WERI-Rb-1 (cell line): ENCODE measurements around the gene IL1B.

Experiments used
- DNase-seq: peaks from one replicate; pipeline ENCODE4 v3.0.0-alpha.2; 2020
- H3K27ac ChIP-seq: fragments of 250-450 bp; sonication (Bioruptor Pico); 2 replicates; pipeline ENCODE4 v1.5.1; 2020; ENCODE audit warnings: mild to moderate bottlenecking, moderate library complexity
- H3K27me3 ChIP-seq: fragments of 250-450 bp; sonication (Bioruptor Pico); 2 replicates; pipeline ENCODE4 v1.5.1; 2021; ENCODE audit warnings: mild to moderate bottlenecking, low read depth, moderate library complexity; ENCODE audit not compliant: insufficient read depth, severe bottlenecking
- H3K36me3 ChIP-seq: fragments of 250-450 bp; sonication (Bioruptor Pico); 2 replicates; pipeline ENCODE4 v1.5.1; 2020; ENCODE audit warnings: mild to moderate bottlenecking, moderate library complexity
- H3K4me3 ChIP-seq: 2 replicates; pipeline ENCODE4 v1.5.1; 2011; ENCODE audit warnings: low read depth, mild to moderate bottlenecking, control low read depth, low read length
- H3K9me3 ChIP-seq: fragments of 250-450 bp; sonication (Bioruptor Pico); 2 replicates; pipeline ENCODE4 v1.5.1; 2021; ENCODE audit warnings: mild to moderate bottlenecking, moderate library complexity; ENCODE audit not compliant: severe bottlenecking
- TF ChIP-seq, protein P1 (sequence below): IDR thresholded peaks from 2 replicates; pipeline ENCODE4 v1.5.1; 2011; ENCODE audit warnings: low read depth, mild to moderate bottlenecking, control low read depth, inconsistent platforms, low read length

Gene IL1B

DNA sequence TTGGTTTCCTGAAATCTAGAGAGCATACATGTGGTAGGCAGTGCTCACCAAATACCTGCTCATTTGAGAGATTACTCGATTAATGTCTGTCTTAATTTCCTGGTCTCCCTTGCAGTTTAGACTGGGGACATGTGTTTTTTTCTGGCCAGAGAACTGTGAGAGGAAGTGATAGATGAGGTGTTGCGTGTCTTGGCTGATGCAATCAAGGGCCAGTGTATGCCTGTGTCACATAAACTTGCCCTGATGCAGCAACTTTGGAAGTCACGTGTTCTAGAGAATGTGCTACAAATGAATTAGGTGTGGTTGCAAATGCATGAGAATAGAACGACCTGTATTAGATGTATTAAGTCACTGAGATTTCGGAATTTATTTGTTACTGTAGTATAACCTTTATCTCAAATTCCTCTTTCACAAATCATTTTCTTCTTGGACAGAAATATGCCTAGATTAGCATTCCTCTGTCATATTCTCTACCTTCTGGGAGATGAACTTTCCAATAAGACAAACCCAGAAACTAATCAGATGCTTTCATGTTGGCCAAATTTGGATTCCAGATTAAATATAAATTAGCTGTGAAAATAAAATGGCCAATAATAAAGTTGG is 42.3 kb downstream of the IL1B start:
- Histone ChIP-seq H3K27ac (no peak overlapping the region), H3K9me3 (no peaks in the 10 kb centered on the region), H3K4me3 (no peak overlapping the region), H3K27me3 (no peaks in the 10 kb centered on the region), H3K36me3 (no peaks in the 10 kb centered on the region)
- no peak for DNase-seq
- TF ChIP-seq, protein P1, sequence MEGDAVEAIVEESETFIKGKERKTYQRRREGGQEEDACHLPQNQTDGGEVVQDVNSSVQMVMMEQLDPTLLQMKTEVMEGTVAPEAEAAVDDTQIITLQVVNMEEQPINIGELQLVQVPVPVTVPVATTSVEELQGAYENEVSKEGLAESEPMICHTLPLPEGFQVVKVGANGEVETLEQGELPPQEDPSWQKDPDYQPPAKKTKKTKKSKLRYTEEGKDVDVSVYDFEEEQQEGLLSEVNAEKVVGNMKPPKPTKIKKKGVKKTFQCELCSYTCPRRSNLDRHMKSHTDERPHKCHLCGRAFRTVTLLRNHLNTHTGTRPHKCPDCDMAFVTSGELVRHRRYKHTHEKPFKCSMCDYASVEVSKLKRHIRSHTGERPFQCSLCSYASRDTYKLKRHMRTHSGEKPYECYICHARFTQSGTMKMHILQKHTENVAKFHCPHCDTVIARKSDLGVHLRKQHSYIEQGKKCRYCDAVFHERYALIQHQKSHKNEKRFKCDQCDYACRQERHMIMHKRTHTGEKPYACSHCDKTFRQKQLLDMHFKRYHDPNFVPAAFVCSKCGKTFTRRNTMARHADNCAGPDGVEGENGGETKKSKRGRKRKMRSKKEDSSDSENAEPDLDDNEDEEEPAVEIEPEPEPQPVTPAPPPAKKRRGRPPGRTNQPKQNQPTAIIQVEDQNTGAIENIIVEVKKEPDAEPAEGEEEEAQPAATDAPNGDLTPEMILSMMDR: no peak

DNA sequence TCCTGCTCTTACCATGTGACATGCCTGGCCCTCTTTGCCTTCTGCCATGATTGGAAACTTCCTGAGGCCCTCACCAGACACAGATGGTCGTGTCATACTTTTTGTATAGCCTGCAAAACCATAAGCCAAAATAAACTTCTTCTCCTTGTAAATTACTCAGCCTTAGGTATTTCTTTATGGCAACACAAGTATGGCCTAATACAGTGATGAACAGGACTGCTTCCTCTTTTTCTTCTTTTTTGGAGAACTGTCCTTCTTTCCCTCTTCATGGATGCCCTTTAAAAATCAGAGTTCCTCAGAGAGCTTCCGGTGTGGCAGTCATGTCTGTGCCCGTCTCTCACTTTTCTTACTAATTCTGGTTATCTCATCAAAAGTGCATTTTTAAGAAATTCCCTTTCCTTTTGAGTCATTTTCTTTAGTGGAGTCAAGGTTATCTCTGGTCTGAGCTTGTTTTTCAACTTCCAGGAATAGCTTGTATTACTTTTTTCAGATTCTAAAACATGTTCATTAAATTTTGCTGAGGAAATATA is 43.1 kb downstream of the IL1B start:
- Histone ChIP-seq H3K27me3 (no peaks in the 10 kb centered on the region), H3K9me3 (no peaks in the 10 kb centered on the region), H3K27ac (no peak overlapping the region), H3K36me3 (no peaks in the 10 kb centered on the region), H3K4me3 (no peak overlapping the region)
- no peak for DNase-seq
- TF ChIP-seq, protein P1: no peak

DNA sequence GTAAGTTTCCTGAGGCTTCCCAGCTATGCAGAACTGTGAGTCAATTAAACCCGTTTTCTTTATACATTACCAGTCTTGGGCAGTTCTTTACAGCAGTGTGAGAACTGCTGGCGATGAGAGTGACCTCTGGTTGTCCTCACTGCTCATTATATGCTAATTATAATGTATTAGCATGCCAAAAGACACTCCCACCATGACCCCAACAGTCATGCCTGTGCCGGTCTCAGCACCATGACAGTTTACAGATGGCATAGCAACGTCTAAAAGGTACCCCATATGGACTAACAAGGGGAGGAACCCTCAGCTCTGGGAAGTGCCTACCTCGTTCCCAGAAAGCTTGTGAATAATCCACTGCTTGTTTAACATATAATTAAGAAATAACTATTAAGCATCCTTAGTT is 44.2 kb downstream of the IL1B start:
- Histone ChIP-seq H3K9me3 (no peaks in the 10 kb centered on the region), H3K27me3 (no peaks in the 10 kb centered on the region), H3K4me3 (no peak overlapping the region), H3K36me3 (no peaks in the 10 kb centered on the region), H3K27ac (no peak overlapping the region)
- TF ChIP-seq, protein P1: no peak
- no peak for DNase-seq

DNA sequence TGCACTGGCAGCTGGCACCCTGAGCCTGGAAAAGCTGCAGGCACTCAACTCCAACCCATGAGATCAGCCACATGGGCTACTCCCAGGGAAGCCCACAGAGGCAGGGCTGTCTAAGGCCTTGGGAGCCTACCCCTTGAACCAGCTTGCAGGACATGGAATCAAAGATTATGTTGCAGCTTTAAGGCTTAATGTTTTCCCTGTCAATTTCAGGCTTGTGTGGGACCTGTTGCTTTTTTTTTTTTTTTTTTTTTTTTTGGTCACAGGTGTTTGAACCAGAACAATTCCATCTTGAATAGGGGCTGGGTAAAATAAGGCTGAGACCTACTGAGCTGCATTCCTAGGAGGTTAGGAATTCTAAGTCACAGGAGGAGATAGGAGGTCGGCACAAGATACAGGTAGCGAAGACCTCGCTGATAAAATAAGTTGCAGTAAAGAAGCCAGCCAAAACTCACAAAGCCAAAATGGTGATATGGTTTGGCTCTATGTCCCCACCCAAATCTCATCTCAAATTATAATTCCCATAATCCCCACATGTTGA is 44.8 kb downstream of the IL1B start:
- no peaks in the 10 kb centered on the region for H3K9me3 ChIP-seq
- no peaks in the 10 kb centered on the region for H3K36me3 ChIP-seq
- H3K27me3 ChIP-seq: no peaks in the 10 kb centered on the region
- no peak overlapping the region for H3K27ac ChIP-seq
- no peak for DNase-seq
- no peak overlapping the region for H3K4me3 ChIP-seq
- TF ChIP-seq, protein P1: no peak

DNA sequence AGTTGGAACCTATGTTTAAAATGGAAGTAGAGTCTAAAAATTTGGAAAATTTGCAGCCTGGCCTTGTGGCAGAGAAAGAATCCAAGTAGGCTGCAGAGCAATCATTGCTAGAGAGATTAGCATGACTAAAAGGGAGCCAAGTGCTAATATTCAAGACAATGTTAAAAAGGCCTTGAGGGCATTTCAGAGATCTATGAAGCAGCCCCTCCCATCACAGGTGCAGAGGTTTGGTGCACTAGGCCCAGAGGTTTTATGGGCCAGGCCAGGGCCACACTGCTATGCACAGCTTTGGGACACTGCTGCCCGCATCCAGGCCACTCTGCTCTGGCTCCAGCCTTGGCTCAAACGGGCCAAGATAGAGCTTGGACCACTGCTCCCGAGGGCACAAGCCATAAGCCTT is 45.6 kb downstream of the IL1B start:
- no peaks in the 10 kb centered on the region for H3K27me3 ChIP-seq
- H3K36me3 ChIP-seq: no peaks in the 10 kb centered on the region
- TF ChIP-seq, protein P1: no peak
- H3K9me3 ChIP-seq: no peaks in the 10 kb centered on the region
- no peak for DNase-seq
- no peak overlapping the region for H3K4me3 ChIP-seq
- H3K27ac ChIP-seq: no peak overlapping the region

DNA sequence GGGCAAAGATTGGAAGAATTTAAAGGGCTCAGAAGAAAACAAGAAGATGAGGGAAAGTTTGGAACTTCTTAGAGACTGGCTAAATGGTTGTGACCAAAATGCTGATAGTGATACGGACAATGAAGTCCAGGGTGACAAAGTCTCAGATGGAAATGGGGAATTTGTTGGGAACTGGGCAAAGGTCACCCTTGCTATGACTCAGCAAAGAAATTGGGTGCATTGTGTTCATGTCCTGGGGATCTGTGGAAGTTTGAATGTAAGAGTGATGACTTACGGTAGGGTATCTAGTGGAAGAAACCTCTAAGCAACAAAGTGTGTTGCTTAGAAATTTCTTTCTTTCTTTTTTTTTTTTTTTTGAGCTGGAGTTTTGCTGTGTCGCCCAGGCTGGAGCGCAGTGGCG is 46.3 kb downstream of the IL1B start:
- H3K27me3 ChIP-seq: no peaks in the 10 kb centered on the region
- no peak overlapping the region for H3K27ac ChIP-seq
- H3K36me3 ChIP-seq: no peaks in the 10 kb centered on the region
- no peak overlapping the region for H3K4me3 ChIP-seq
- no peak for DNase-seq
- TF ChIP-seq, protein P1: no peak
- no peaks in the 10 kb centered on the region for H3K9me3 ChIP-seq
